NCI-H2107 treated with DMSO at 0.1 percent for 48 hours (cell line): ENCODE results near the gene STK11.

Experiments used
- DNase-seq: peaks from one replicate; lab custom pipeline; 2025; ENCODE audit not compliant: unreplicated experiment; lab: John Stamatoyannopoulos, UW

Gene STK11

DNA sequence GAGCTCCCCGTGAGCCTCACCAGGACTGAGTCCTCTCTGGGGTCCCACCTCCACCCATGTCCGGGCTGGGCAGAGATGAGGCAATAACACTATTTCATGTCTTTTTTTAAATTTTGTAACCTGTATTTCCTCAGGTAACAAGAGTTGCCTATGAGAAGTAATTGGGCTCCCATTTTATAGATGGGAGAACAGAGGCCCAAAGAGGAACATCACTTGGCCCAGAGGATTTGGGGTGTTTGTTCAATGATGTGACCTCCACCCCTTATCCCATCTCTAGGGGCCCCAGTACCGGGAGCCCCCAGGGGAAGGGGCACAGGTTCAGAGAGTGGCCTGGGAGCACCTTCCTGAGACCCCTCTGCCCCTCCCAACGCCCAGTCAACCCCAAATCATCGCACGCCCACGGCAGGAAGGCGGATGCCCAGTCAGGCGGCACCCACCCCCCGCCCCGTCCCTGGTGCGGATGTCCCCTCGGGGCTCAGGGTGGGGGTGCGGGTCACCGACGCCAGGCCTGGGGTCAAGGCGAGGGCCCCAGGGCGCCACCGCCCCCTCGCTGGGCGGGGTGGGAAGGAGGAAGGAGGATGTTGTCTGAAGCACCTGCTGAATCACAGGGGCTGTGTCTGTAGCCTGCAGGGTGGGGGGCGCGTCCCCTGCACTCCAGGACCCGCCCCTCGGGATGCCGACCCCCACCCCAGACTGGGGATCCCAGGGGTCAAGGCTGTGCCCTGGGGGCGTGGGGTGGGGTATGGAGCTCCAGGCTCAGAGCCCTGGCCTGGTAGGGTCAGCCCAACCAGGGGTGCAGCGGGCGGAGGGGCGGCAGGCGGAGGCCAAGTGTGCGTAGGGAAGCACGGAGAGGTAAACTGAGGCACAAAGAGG lies 54.5 kb downstream of the STK11 start:
- no peak for DNase-seq

- DNase-seq = peak; percentile 72
Measured at GRCh38 chr19:1260749-1261537, 55.4 kb downstream of the STK11 start.

- no peak for DNase-seq
Measured at GRCh38 chr19:1261538-1261797, 55.9 kb downstream of the STK11 start.

GRCh38 chr19:1261798-1262622 lies 56.4 kb downstream of the STK11 start:
- no peak for DNase-seq

- no peak for DNase-seq
Measured at GRCh38 chr19:1262623-1263123, 57.1 kb downstream of the STK11 start.

DNA sequence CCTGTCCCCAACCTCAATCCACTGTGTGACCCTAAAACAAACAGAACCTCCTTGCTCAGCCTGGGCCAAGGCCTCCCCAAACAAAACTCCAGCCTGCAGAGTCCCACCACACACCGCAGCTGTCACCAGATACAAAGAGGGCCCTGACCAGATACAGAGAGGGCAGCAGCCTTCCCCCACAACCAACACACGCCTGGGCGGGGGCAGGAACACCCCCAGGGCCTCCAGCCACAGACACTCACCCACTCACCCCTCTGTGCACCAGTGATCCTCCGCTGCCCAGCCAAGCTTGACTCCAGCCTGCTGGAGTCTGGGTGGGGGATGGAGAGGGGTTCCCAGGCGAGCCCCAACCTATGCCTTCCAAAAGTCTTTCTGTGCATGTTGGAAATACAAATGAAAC lies 57.6 kb downstream of the STK11 start:
- no peak for DNase-seq

DNA sequence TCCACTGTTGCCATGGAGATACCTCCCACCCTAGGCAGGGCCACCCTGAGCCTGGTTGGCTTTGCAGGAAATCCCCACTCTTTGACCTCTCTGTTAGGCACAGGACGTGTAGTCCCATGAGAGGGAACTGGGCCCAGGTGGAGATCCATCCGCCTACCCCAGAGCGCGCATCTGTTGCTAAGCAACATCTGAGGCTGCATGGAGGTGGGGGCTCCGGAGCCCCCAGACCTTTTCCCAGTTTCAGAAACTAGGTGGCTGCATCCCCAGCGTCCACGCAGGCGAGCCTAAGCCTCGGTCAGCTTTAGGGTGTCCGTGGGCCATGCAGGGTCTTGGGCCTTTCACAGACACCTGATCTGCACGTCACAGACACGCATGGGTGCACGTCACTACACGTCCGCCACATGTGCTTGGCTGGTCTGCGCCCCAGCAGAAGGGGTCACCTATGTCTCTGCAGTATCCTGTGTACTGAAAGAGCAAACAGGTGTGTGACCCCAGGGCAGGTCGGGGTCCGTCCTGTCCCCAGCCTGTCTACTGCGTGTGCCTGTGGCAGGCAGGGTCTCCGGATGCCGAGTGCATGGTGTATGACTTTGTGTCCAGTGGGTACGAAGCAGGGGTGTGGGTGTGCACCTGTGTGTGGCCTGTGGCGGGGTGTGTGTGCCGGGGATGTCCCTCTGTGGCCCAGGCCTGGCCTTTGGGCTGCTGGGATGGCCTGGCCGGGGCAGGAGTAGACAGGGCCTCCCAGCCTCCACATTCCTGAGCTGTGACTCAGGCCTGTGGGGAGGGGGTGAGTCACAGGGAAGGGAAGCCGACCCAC lies 59.4 kb downstream of the STK11 start:
- DNase-seq = no peak

- no peak for DNase-seq
Measured at GRCh38 chr19:1265615-1266128, 60.1 kb downstream of the STK11 start.

- DNase-seq = no peak
Measured at GRCh38 chr19:1266129-1266915, 60.7 kb downstream of the STK11 start.

- no peak for DNase-seq
Measured at GRCh38 chr19:1266916-1267476, 61.4 kb downstream of the STK11 start.

DNA sequence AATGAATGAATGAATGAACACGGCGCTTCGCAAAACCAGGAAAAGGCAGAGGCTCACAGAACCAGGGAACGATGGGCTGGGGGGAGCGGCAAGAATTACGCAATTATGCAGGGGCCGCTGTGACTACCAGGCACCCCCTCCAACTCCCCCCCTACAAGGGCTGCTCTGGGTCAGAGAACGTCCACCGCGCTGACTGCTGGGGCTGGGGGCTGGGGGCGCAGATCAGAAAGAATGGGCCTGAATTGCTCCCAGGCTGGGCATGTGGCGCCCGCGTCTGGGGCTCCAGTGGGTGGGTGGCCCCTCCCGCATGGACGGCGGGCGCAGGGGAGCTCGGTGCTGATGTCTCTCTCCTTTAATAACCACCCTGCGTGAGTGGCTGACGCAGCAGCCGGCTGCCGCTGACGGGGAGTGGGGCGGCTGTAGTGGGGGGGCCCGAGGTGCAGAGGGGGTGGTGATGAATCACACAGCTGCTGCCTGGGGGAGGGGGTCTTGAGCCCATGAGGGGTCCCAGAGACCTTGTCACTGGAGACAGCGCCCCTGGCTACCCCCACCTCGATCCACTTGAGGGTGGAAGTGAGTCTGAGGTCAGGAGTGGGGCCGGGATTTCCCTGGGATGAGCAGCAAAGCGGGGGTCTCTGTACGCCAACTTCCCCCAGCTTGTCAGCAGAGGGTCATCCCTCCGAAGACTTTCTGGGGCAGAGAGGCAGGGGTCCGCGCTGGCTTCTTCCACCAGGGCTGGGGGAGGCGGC lies 62.1 kb downstream of the STK11 start:
- no peak for DNase-seq

- DNase-seq = no peak
Measured at GRCh38 chr19:1268226-1269064, 62.9 kb downstream of the STK11 start.

DNA sequence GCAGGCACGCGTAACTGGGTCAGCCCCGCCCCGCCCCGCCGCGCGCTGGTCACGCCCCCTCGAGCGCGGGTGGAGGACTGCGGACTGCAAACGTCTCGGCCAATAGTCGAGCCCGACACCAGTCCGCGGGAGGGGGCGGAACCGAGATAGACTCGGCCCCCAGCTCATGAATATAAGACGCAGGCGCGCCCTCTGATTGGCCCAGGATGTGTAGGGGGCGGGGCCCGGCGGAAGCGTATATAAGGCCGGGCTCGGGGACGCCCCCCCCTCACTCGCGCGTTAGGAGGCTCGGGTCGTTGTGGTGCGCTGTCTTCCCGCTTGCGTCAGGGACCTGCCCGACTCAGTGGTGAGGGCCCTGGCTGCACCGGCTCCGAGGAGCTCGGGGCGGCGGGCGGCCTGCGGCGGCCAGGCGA lies 63.5 kb downstream of the STK11 start, which contains the start of gene CIRBP:
CIRBP (plus strand) TSS at position 268 of the 413 bp plus-strand sequence. CDS start 1,602 bp downstream, outside the sequence.
- peak; percentile 88 for DNase-seq

DNA sequence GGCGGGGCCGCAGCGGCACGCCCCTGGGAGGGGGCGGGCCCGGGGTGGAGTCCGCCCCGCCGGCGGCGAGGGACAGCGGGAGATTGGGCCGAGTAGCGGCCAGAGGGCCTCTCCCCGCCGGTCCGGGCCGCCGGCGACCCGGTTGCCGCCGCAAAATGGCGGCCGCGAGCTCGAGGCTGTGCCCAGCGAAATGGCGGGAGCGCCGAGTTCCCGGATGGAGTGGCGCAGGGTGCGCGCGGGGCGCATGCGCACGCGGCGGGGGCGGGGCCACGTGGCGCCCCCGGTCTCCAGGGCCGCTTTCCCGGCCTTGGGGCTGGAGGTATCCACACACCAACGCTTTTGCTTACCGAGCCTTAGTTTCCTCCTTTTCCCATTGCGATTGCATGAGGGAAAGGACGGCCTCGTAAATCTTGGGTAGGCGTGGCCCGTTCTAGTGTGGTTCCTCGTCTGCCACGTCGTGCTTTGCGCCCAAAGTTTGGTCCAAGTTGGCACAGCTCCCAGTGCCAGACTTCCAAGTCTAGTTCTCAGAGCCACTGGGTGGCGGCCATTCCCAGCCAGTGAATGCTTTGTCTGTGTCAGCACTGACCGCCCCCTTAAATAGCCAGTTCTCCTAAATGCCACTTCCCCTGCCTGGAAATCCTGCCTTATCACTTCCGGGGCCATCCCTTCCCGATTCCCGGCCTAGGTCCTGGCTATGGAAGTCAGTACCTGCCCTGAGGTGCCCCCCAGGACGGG lies 64.1 kb downstream of the STK11 start:
- peak; percentile 35 for DNase-seq

GRCh38 chr19:1270213-1270853 lies 64.8 kb downstream of the STK11 start:
- DNase-seq = no peak

DNA sequence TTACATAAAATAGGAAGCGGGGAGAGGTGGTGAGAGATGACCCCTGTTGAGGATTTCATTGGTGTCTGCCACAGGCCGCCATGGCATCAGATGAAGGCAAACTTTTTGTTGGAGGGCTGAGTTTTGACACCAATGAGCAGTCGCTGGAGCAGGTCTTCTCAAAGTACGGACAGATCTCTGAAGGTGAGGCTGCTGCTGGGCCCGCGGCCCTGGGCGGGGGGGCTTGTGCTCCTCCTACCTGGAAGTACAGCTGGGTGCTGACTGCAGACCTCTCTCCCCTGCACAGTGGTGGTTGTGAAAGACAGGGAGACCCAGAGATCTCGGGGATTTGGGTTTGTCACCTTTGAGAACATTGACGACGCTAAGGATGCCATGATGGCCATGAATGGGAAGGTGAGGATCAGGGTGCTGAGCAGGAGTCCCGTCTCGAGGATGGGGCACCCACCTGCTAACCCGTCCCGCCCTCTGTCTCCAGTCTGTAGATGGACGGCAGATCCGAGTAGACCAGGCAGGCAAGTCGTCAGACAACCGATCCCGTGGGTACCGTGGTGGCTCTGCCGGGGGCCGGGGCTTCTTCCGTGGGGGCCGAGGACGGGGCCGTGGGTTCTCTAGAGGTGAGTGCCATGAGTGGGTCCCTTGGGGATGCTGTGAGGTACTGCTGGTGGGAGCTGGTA lies 65.4 kb downstream of the STK11 start:
- DNase-seq = no peak
